Neural cell (in vitro differentiated cells): ENCODE measurements around the gene MTPN.

Experiments used
- EP300 ChIP-seq: fragments of 450-650 bp; conservative IDR thresholded peaks from 2 replicates; pipeline ENCODE4 v1.6.1; 2014; ENCODE audit warnings: antibody characterized with exemption, mild to moderate bottlenecking, moderate library complexity; ENCODE audit not compliant: poor library complexity, severe bottlenecking
- EZH2 ChIP-seq: fragments of 200-600, 300-800 bp; shearing (Covaris generic), sonication (generic); IDR thresholded peaks from 2 replicates; pipeline ENCODE4 v1.6.1; 2014; ENCODE audit warnings: antibody characterized with exemption, low read length, borderline replicate concordance, mild to moderate bottlenecking; ENCODE audit not compliant: insufficient read depth, poor library complexity, severe bottlenecking
- TF ChIP-seq, protein P1 (sequence below): fragments of 450-650 bp; IDR thresholded peaks from 2 replicates; pipeline ENCODE4 v1.5.1; 2014; ENCODE audit warnings: antibody characterized with exemption, mild to moderate bottlenecking, moderate library complexity; ENCODE audit not compliant: poor library complexity, severe bottlenecking

DNA sequence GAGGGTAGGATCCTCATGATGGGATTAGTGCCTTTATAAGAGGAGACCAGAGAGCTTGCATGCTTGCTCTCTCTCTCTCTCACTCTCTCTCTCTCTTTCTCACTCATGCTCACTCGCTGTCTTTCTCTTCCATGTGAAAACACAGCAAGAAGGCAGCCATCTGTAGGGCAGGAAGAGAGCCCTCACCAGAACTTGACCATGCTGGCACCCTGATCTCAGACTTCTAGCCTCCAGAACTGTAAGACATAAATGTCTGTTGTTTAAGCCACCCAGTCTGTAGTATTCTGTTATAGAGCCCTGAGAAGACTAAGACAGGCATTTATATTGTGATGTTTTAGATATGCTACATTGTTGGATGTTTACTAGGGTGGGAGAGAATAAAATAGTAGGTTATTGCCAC, 43.4 kb upstream of the MTPN start:
- TF ChIP-seq, protein P1, sequence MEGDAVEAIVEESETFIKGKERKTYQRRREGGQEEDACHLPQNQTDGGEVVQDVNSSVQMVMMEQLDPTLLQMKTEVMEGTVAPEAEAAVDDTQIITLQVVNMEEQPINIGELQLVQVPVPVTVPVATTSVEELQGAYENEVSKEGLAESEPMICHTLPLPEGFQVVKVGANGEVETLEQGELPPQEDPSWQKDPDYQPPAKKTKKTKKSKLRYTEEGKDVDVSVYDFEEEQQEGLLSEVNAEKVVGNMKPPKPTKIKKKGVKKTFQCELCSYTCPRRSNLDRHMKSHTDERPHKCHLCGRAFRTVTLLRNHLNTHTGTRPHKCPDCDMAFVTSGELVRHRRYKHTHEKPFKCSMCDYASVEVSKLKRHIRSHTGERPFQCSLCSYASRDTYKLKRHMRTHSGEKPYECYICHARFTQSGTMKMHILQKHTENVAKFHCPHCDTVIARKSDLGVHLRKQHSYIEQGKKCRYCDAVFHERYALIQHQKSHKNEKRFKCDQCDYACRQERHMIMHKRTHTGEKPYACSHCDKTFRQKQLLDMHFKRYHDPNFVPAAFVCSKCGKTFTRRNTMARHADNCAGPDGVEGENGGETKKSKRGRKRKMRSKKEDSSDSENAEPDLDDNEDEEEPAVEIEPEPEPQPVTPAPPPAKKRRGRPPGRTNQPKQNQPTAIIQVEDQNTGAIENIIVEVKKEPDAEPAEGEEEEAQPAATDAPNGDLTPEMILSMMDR = no peak
- TF ChIP-seq EZH2 (no peak), EP300 (no peak)
